ENCODE data around the gene SLCO3A1.
A peak's percentile ranks its signal among the peaks of the same experiment; 100 is the strongest.
"Not testable (repeated sequence)": the region's sequence is repeated elsewhere in the genome, so short reads cannot be mapped to it uniquely, and the experiment has no call there.

SLCO3A1 gene

GRCh38 chr15:91940496-91941381 lies 87.2 kb downstream of the SLCO3A1 start:
- no peak for DNase-seq (ENCODE audit: low read depth in 2 of 2)

- DNase-seq (ENCODE audit: low read depth in 2 of 2), result no peak
Measured at GRCh38 chr15:91941871-91942658, 88.6 kb downstream of the SLCO3A1 start.

GRCh38 chr15:91942720-91943394 lies 89.3 kb downstream of the SLCO3A1 start:
- peak in 1 of 2 donors; percentile 4 for DNase-seq (ENCODE audit: low read depth in 2 of 2)

GRCh38 chr15:91944331-91944730 lies 90.8 kb downstream of the SLCO3A1 start:
- DNase-seq (ENCODE audit: low read depth in 2 of 2), result no peak

GRCh38 chr15:91945385-91945784 lies 91.9 kb downstream of the SLCO3A1 start:
- DNase-seq (ENCODE audit: low read depth in 2 of 2), result no peak

- DNase-seq (ENCODE audit: low read depth in 2 of 2), result no peak
Measured at GRCh38 chr15:91946075-91946474, 92.6 kb downstream of the SLCO3A1 start.

- DNase-seq (ENCODE audit: low read depth in 2 of 2), result no peak
Measured at GRCh38 chr15:91946581-91947292, 93.2 kb downstream of the SLCO3A1 start.

GRCh38 chr15:91947293-91947679 lies 93.8 kb downstream of the SLCO3A1 start:
- DNase-seq (ENCODE audit: low read depth in 2 of 2), result no peak

GRCh38 chr15:91947683-91948608 lies 94.4 kb downstream of the SLCO3A1 start:
- DNase-seq (ENCODE audit: low read depth in 2 of 2), result no peak

GRCh38 chr15:91949361-91949760 lies 95.9 kb downstream of the SLCO3A1 start:
- no peak for DNase-seq (ENCODE audit: low read depth in 2 of 2)

- DNase-seq (ENCODE audit: low read depth in 2 of 2), result no peak
Measured at GRCh38 chr15:91950054-91950453, 96.5 kb downstream of the SLCO3A1 start.

GRCh38 chr15:91950631-91951329 lies 97.3 kb downstream of the SLCO3A1 start:
- DNase-seq (ENCODE audit: low read depth in 2 of 2), result no peak

GRCh38 chr15:91952216-91952615 lies 98.7 kb downstream of the SLCO3A1 start:
- DNase-seq (ENCODE audit: low read depth in 2 of 2), result no peak

- DNase-seq (ENCODE audit: low read depth in 2 of 2), result no peak
Measured at GRCh38 chr15:91953432-91953831, 99.9 kb downstream of the SLCO3A1 start.

- DNase-seq (ENCODE audit: low read depth in 2 of 2), result no peak
Measured at GRCh38 chr15:91954292-91954691, 100.8 kb downstream of the SLCO3A1 start.

- no peak for DNase-seq (ENCODE audit: low read depth in 2 of 2)
Measured at GRCh38 chr15:91956026-91956723, 102.7 kb downstream of the SLCO3A1 start.

- DNase-seq (ENCODE audit: low read depth in 2 of 2), result no peak
Measured at GRCh38 chr15:91961357-91961756, 107.8 kb downstream of the SLCO3A1 start.

GRCh38 chr15:91963747-91964146 lies 110.2 kb downstream of the SLCO3A1 start:
- DNase-seq (ENCODE audit: low read depth in 2 of 2), result not testable (repeated sequence)

- no peak for DNase-seq (ENCODE audit: low read depth in 2 of 2)
Measured at GRCh38 chr15:91965501-91966193, 112.1 kb downstream of the SLCO3A1 start.
